ENCODE results near the gene SLC7A8.

DNA sequence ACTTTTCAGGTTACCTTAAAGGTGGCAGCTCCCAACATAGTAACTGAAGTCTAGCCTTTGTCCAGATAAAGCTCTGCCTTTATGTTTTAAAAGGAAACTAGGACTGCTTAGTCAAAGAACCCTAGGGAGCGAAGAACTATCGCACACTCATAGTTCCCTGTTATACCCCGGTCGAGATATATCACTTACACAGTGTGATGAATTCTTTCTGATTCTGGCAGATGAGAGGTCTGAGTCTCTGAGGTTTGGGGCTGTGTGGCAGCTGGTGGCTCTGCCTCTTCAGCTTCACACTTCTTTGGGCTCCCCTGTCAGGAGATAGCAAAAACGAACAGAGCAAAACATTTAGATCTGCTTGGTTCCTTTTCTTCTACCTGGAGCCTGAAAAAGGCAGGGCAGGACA lies 105.5 kb downstream of the SLC7A8 start:
- no peak for TF ChIP-seq POLR2AphosphoS5 (IDR thresholded peaks at IDR 0.05; ENCODE audit: low read depth, low read length)
- no peak for TF ChIP-seq TAF1 (IDR thresholded peaks at IDR 0.05; ENCODE audit: borderline replicate concordance, insufficient read depth, low read length)
- TF ChIP-seq, protein P1, sequence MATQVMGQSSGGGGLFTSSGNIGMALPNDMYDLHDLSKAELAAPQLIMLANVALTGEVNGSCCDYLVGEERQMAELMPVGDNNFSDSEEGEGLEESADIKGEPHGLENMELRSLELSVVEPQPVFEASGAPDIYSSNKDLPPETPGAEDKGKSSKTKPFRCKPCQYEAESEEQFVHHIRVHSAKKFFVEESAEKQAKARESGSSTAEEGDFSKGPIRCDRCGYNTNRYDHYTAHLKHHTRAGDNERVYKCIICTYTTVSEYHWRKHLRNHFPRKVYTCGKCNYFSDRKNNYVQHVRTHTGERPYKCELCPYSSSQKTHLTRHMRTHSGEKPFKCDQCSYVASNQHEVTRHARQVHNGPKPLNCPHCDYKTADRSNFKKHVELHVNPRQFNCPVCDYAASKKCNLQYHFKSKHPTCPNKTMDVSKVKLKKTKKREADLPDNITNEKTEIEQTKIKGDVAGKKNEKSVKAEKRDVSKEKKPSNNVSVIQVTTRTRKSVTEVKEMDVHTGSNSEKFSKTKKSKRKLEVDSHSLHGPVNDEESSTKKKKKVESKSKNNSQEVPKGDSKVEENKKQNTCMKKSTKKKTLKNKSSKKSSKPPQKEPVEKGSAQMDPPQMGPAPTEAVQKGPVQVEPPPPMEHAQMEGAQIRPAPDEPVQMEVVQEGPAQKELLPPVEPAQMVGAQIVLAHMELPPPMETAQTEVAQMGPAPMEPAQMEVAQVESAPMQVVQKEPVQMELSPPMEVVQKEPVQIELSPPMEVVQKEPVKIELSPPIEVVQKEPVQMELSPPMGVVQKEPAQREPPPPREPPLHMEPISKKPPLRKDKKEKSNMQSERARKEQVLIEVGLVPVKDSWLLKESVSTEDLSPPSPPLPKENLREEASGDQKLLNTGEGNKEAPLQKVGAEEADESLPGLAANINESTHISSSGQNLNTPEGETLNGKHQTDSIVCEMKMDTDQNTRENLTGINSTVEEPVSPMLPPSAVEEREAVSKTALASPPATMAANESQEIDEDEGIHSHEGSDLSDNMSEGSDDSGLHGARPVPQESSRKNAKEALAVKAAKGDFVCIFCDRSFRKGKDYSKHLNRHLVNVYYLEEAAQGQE (IDR thresholded peaks at IDR 0.05; ENCODE audit: insufficient read depth in 1 of 2, low read depth in 2 of 2, low read length in 2 of 2): no peak
- no peak for TF ChIP-seq SIN3A (IDR thresholded peaks at IDR 0.05; ENCODE audit: borderline replicate concordance, insufficient read depth, low read length)
- no peak for TF ChIP-seq FOXP2 (optimal IDR thresholded peaks at IDR 0.05; ENCODE audit: borderline replicate concordance, extremely low read depth, extremely low read length, insufficient read depth)

Measured in PFSK-1 (cell line).